GM12878 (cell line): ENCODE data around the gene GRIN3A. TPM values are rescaled to one million over a fixed set of nuclear protein-coding genes. Genes with fewer than 3 reads are reported as not detected.

Experiments used
- E2F4 ChIP-seq: IDR thresholded peaks from 2 replicates; pipeline ENCODE4 v1.6.1; 2012; ENCODE audit warnings: low read depth, low read length, improper control_type of control experiment
- MTA3 ChIP-seq: IDR thresholded peaks from 2 replicates; pipeline ENCODE4 v1.6.1; 2012; ENCODE audit warnings: low read length, inconsistent platforms, borderline replicate concordance
- NKRF ChIP-seq: fragments of 450-650 bp; conservative IDR thresholded peaks from 2 replicates; pipeline ENCODE4 v1.6.1; 2017; ENCODE audit warnings: mild to moderate bottlenecking, moderate library complexity
- RAD21 ChIP-seq: IDR thresholded peaks from 2 replicates; pipeline ENCODE4 v1.6.1; 2011; ENCODE audit warnings: mild to moderate bottlenecking, low read depth, low read length, moderate library complexity; ENCODE audit not compliant: insufficient read depth
- USF1 ChIP-seq: IDR thresholded peaks from 2 replicates; pipeline ENCODE4 v1.6.1; 2011; ENCODE audit warnings: borderline replicate concordance, low read depth, mild to moderate bottlenecking, moderate library complexity, mixed read lengths, low read length; ENCODE audit not compliant: insufficient read depth; ENCODE audit errors: extremely low read length
- YY1 ChIP-seq: IDR thresholded peaks from 2 replicates; pipeline ENCODE4 v1.6.1; 2011; ENCODE audit warnings: low read depth, mild to moderate bottlenecking, low read length
- ZZZ3 ChIP-seq: IDR thresholded peaks from 2 replicates; pipeline ENCODE4 v1.6.1; 2011; ENCODE audit warnings: low read depth; ENCODE audit not compliant: control insufficient read depth, insufficient read length
- polyA plus RNA-seq, 11 experiments: library from polyadenylated mRNA; depleted of rRNA in 4 of 11; unstranded in 6 of 11; stranded (reverse) in 5 of 11; fragments of >200 nt; fragmentation: Nextera tagmentation in 4 of 11; fragmentation: Illumina TruSeq in 1 of 11; extraction: Ambion mirVana in 4 of 11; extraction: Trizol in 1 of 11; gene quantifications; 1 replicate in 1 of 11; 2 replicates in 10 of 11; pipeline versions ENCODE4 v1.2.1 to v1.2.3, GENCODE V29; 2011 to 2016; ENCODE audit warnings: inconsistent platforms in 2 of 11, missing spikeins in 2 of 11, low read depth in 1 of 11
- total RNA-seq, 4 experiments: library from RNA; depleted of rRNA in 3 of 4; stranded (reverse); fragments of >200 nt in 3 of 4; fragmentation: Illumina TruSeq in 1 of 4; extraction: Trizol in 1 of 4; gene quantifications; 2 replicates each; pipeline versions ENCODE4 v1.2.1 to v1.2.3, GENCODE V29; 2013 to 2021
- TF ChIP-seq, protein P1 (sequence below): fragments of 150-350 bp; IDR thresholded peaks from 2 replicates; pipeline ENCODE4 v1.6.1; 2016; ENCODE audit warnings: low read depth, low read length

Gene GRIN3A
- total and polyA plus RNA-seq, 10 of the 15 experiments (the other 5 are each of a cell fraction or from before 2014, with no cell fraction given) = 0.03 to 0.05 (median 0.04) TPM; not detected in 7

DNA sequence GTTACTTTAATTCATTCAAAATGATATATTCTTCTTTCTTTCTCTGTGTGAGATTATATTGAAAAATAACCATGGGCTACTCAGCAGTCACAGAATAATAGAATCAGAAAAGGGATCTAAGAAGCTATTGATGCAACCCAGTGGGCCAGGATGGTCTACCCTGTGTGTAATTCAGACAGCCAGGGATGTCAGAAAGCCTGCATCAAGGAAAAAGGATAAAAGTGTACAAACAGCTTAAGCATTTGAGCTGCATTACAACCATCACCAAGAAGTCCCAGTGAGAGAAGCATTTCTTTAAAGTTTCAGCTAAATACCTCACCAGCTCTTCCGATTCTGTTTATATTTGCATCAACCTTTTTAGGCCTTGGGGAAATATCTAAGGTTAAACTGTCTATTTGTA, 105.8 kb downstream of the GRIN3A start (continued):
- no peak for TF ChIP-seq USF1
- TF ChIP-seq RAD21 = no peak
- no peak for TF ChIP-seq MTA3
- TF ChIP-seq E2F4 = no peak
- TF ChIP-seq, protein P1, sequence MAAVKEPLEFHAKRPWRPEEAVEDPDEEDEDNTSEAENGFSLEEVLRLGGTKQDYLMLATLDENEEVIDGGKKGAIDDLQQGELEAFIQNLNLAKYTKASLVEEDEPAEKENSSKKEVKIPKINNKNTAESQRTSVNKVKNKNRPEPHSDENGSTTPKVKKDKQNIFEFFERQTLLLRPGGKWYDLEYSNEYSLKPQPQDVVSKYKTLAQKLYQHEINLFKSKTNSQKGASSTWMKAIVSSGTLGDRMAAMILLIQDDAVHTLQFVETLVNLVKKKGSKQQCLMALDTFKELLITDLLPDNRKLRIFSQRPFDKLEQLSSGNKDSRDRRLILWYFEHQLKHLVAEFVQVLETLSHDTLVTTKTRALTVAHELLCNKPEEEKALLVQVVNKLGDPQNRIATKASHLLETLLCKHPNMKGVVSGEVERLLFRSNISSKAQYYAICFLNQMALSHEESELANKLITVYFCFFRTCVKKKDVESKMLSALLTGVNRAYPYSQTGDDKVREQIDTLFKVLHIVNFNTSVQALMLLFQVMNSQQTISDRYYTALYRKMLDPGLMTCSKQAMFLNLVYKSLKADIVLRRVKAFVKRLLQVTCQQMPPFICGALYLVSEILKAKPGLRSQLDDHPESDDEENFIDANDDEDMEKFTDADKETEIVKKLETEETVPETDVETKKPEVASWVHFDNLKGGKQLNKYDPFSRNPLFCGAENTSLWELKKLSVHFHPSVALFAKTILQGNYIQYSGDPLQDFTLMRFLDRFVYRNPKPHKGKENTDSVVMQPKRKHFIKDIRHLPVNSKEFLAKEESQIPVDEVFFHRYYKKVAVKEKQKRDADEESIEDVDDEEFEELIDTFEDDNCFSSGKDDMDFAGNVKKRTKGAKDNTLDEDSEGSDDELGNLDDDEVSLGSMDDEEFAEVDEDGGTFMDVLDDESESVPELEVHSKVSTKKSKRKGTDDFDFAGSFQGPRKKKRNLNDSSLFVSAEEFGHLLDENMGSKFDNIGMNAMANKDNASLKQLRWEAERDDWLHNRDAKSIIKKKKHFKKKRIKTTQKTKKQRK = no peak
- no peak for TF ChIP-seq YY1
- no peak for TF ChIP-seq NKRF
- no peak for TF ChIP-seq ZZZ3
